CD4-positive, alpha-beta memory T cell (primary cell): Measurements from ENCODE around the gene LRRK1. TPM values are rescaled to one million over a fixed set of nuclear protein-coding genes. Genes with fewer than 3 reads are reported as not detected.

Experiments
- CTCF ChIA-PET: fragments of 350-600 bp; sonication (Branson Sonifier 250); formaldehyde crosslinking; loops from one replicate; lab custom pipeline; 2021; ENCODE audit warnings: inconsistent platforms; ENCODE audit not compliant: partially characterized antibody; lab: Charles Lee
- POLR2A ChIA-PET: fragments of 350-600 bp; sonication (Branson Sonifier 250); formaldehyde crosslinking; loops from one replicate; lab custom pipeline; 2021; ENCODE audit not compliant: partially characterized antibody; lab: Charles Lee
- DNase-seq, 5 donors: peaks; one replicate each; pipeline versions ENCODE4 v3.0.0 to v3.0.0-alpha.2; 2020 to 2022; ENCODE audit warnings: mixed read lengths in 1 of 5
- H3K27ac ChIP-seq: one replicate; pipeline ENCODE4 v1.7.0; 2013; ENCODE audit warnings: low read depth, low read length
- H3K27me3 ChIP-seq: 2 replicates; pipeline ENCODE4 v1.7.0; 2013; ENCODE audit warnings: mild to moderate bottlenecking, low read length, moderate library complexity; ENCODE audit not compliant: insufficient read depth
- H3K36me3 ChIP-seq: 2 replicates; pipeline ENCODE4 v1.7.0; 2013; ENCODE audit warnings: mild to moderate bottlenecking, low read length, moderate library complexity; ENCODE audit not compliant: insufficient read depth
- H3K4me1 ChIP-seq: 2 replicates; pipeline ENCODE4 v1.7.0; 2013; ENCODE audit warnings: mild to moderate bottlenecking, low read length, moderate library complexity; ENCODE audit not compliant: insufficient read depth
- H3K4me3 ChIP-seq, 2 donors: one replicate each; pipeline ENCODE4 v1.7.0; 2013; ENCODE audit warnings: low read length in 2 of 2, mild to moderate bottlenecking in 1 of 2
- H3K9me3 ChIP-seq, 2 donors: one replicate each; pipeline ENCODE4 v1.7.0; 2013; ENCODE audit warnings: low read length in 2 of 2, control low read depth in 1 of 2; ENCODE audit not compliant: control insufficient read depth in 1 of 2
- H3K27ac Mint-ChIP-seq, 7 donors: one replicate each; pipeline ENCODE4 v1.8.0; 2020 to 2021; ENCODE audit warnings: mixed read lengths in 7 of 7, mild to moderate bottlenecking in 6 of 7, inconsistent platforms in 3 of 7, moderate library complexity in 3 of 7
- H3K27me3 Mint-ChIP-seq, 2 donors: one replicate each; pipeline ENCODE4 v1.8.0; 2020 to 2021; ENCODE audit warnings: mixed read lengths in 2 of 2
- H3K36me3 Mint-ChIP-seq, 2 donors: one replicate each; pipeline ENCODE4 v1.8.0; 2020 to 2021; ENCODE audit warnings: mixed read lengths in 2 of 2, inconsistent platforms in 1 of 2, mild to moderate bottlenecking in 1 of 2
- H3K4me1 Mint-ChIP-seq, 4 donors: one replicate each; pipeline ENCODE4 v1.8.0; 2020 to 2021; ENCODE audit warnings: mixed read lengths in 4 of 4, mild to moderate bottlenecking in 1 of 4
- H3K4me3 Mint-ChIP-seq, 8 donors: one replicate each; pipeline ENCODE4 v1.8.0; 2020 to 2021; ENCODE audit warnings: mixed read lengths in 8 of 8, mild to moderate bottlenecking in 7 of 8, moderate library complexity in 6 of 8, inconsistent platforms in 3 of 8
- H3K9me3 Mint-ChIP-seq, 8 donors: one replicate each; pipeline ENCODE4 v1.8.0; 2020 to 2021; ENCODE audit warnings: mixed read lengths in 8 of 8, mild to moderate bottlenecking in 5 of 8, inconsistent platforms in 3 of 8, moderate library complexity in 1 of 8
- intact Hi-C: fragments of 100-400 bp; cut with micrococcal nuclease; formaldehyde crosslinking; loops from one replicate; pipeline ENCODE4 v1.15.1; 2023
- polyA plus RNA-seq, 2 donors: library from polyadenylated mRNA; unstranded; fragments of 300-500 nt; fragmentation: Illumina TruSeq; gene quantifications; one replicate each; pipeline ENCODE4 v1.2.3, GENCODE V29; 2021
- total RNA-seq, 2 experiments: library from RNA; stranded (reverse); gene quantifications; one replicate each; pipeline ENCODE4 v1.2.3, GENCODE V29; 2021

LRRK1 gene
- total and polyA plus RNA-seq, 4 experiments from 2014 or later, result 0.50 to 0.58 (median 0.53) TPM; not detected in 1

DNA sequence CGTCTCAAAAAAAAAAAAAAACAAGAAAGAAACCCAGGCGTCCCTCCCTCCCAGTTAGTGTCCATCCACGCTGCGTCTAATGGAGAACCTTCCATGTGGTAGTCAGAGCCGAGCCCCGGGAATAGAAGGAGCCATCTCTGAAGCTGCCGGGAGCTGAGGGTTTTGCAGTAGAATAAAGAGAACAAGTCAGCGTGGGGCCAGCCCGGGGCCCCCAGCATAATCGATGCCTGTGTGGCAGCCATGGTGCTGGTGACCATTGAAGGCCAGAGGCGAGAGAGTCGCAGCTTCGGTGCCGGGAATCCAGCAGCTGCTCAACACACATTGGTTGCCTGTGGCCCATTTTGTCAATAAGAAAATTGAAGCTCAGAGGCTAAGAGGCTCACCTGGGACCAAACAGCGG lies 181.0 kb downstream of the LRRK1 start:
- H3K27me3 ChIP-seq, result no peaks in the 10 kb centered on the region
- ChIA-PET POLR2A (no interaction called here), CTCF (interaction anchor here (3.7 kb wide), 1 partner anchor 10 kb away, joined by 12 read pairs; no protein-coding TSS in a partner anchor)
- no peak overlapping the region for H3K4me3 ChIP-seq
- no peaks in the 10 kb centered on the region for H3K36me3 ChIP-seq
- Mint-ChIP-seq H3K4me3 (no peak overlapping the region), H3K36me3 (no peaks in the 10 kb centered on the region), H3K27ac (no peak overlapping the region), H3K27me3 (peaks cover 1 to 3% of the 10 kb centered on the region in 2 donors), H3K9me3 (peaks cover 0 to 2% (median 0%) of the 10 kb centered on the region in 8 donors), H3K4me1 (peaks cover 0 to 1% (median 0%) of the 10 kb centered on the region in 4 donors)
- DNase-seq, result no peak
- H3K4me1 ChIP-seq, result no peaks in the 10 kb centered on the region
- no peak overlapping the region for H3K27ac ChIP-seq
- no peaks in the 10 kb centered on the region for H3K9me3 ChIP-seq
- intact Hi-C loops, result no loop called here

- H3K4me1 ChIP-seq, result no peaks in the 10 kb centered on the region
- CTCF ChIA-PET, result interaction anchor here (1.2 to 3.7 kb wide), 3 partner anchors 11 to 157 kb away, joined by 4 to 12 read pairs (median 5); no protein-coding TSS in a partner anchor
- DNase-seq, result no peak
- peaks cover 0 to 2% (median 0%) of the 10 kb centered on the region in 8 donors for H3K9me3 Mint-ChIP-seq
- H3K36me3 Mint-ChIP-seq, result no peaks in the 10 kb centered on the region
- no peak overlapping the region for H3K27ac ChIP-seq
- H3K27ac Mint-ChIP-seq, result no peak overlapping the region
- H3K4me1 Mint-ChIP-seq, result peaks cover 0 to 1% (median 0%) of the 10 kb centered on the region in 4 donors
- no peaks in the 10 kb centered on the region for H3K9me3 ChIP-seq
- H3K36me3 ChIP-seq, result no peaks in the 10 kb centered on the region
- no peak overlapping the region for H3K4me3 Mint-ChIP-seq
- H3K4me3 ChIP-seq, result no peak overlapping the region
- intact Hi-C loops, result no loop called here
- peaks cover 1 to 3% of the 10 kb centered on the region in 2 donors for H3K27me3 Mint-ChIP-seq
- H3K27me3 ChIP-seq, result no peaks in the 10 kb centered on the region
- POLR2A ChIA-PET, result interaction anchor here (0.7 kb wide), 1 partner anchor 151 kb away, joined by 3 read pairs; the partner anchor contains the start of gene CHSY1
Measured at GRCh38 chr15:101100593-101101442, 181.7 kb downstream of the LRRK1 start.

DNA sequence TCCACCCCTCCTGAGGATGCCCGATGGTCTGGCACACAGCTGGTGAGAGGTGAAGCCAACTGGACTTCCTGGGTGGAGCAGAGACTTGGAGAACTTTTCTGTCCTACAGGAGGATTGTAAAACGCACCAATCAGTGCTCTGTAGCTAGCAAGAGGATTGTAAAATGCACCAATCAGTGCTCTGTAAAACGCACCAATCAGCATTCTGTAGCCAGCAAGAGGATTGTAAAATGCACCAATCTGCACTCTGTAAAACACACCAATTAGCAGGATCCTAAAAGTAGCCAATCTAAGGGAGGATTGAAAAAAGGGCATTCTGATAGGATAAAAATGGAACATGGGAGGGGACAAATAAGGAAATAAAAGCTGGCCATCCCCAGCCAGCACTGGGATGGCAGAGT lies 182.5 kb downstream of the LRRK1 start:
- Histone ChIP-seq H3K36me3 (no peaks in the 10 kb centered on the region), H3K4me1 (no peaks in the 10 kb centered on the region), H3K4me3 (no peak overlapping the region), H3K27me3 (no peaks in the 10 kb centered on the region), H3K9me3 (no peaks in the 10 kb centered on the region), H3K27ac (no peak overlapping the region)
- ChIA-PET POLR2A (no interaction called here), CTCF (interaction anchor here (1.2 to 3.7 kb wide), 3 partner anchors 11 to 156 kb away, joined by 4 to 12 read pairs (median 5); no protein-coding TSS in a partner anchor)
- H3K9me3 Mint-ChIP-seq, result peaks cover 0 to 2% (median 0%) of the 10 kb centered on the region in 8 donors
- intact Hi-C loops, result no loop called here
- no peaks in the 10 kb centered on the region for H3K27me3 Mint-ChIP-seq
- H3K4me1 Mint-ChIP-seq, result peaks cover 0 to 1% (median 0%) of the 10 kb centered on the region in 4 donors
- DNase-seq, result no peak
- H3K36me3 Mint-ChIP-seq, result no peaks in the 10 kb centered on the region
- no peak overlapping the region for H3K4me3 Mint-ChIP-seq
- H3K27ac Mint-ChIP-seq, result no peak overlapping the region

- no peaks in the 10 kb centered on the region for H3K9me3 ChIP-seq
- H3K27me3 ChIP-seq, result no peaks in the 10 kb centered on the region
- H3K4me1 ChIP-seq, result no peaks in the 10 kb centered on the region
- H3K36me3 ChIP-seq, result no peaks in the 10 kb centered on the region
- no peak for DNase-seq
- intact Hi-C loops, result no loop called here
- Mint-ChIP-seq H3K4me3 (no peak overlapping the region), H3K4me1 (peaks cover 0 to 1% (median 0%) of the 10 kb centered on the region in 4 donors), H3K36me3 (no peaks in the 10 kb centered on the region), H3K27me3 (no peaks in the 10 kb centered on the region), H3K9me3 (peaks cover 0 to 2% (median 0%) of the 10 kb centered on the region in 8 donors), H3K27ac (no peak overlapping the region)
- H3K27ac ChIP-seq, result no peak overlapping the region
- no peak overlapping the region for H3K4me3 ChIP-seq
- POLR2A ChIA-PET, result no interaction called here
- CTCF ChIA-PET, result interaction anchor here (3.7 kb wide), 1 partner anchor 12 kb away, joined by 12 read pairs; no protein-coding TSS in a partner anchor
Measured at GRCh38 chr15:101102746-101103145, 183.6 kb downstream of the LRRK1 start.

DNA sequence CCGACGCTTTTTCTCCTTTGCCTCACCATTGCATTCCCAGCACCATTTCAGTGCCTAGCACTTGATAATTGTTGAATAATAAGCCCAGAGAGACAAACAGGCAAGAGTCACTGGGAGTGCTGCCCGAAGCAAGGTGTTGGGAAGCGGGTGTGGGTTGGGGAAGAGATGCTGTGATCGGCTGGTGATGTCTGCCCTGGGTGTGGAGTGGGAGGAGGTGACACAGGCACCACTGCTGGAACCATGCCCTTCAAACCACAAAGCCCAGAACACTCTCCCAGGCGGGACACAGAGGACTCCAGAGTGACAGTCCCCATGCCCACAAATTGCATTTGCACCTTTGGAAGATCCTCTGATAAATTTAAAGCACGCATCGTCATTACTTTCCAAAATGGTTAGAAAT lies 184.4 kb downstream of the LRRK1 start:
- Histone ChIP-seq H3K4me1 (no peaks in the 10 kb centered on the region), H3K27me3 (no peaks in the 10 kb centered on the region), H3K9me3 (no peaks in the 10 kb centered on the region), H3K27ac (no peak overlapping the region), H3K36me3 (no peaks in the 10 kb centered on the region), H3K4me3 (no peak overlapping the region)
- Mint-ChIP-seq H3K4me3 (no peak overlapping the region), H3K27me3 (no peaks in the 10 kb centered on the region), H3K27ac (no peak overlapping the region), H3K4me1 (peaks cover 0 to 1% (median 0%) of the 10 kb centered on the region in 4 donors), H3K9me3 (peaks cover 0 to 2% (median 0%) of the 10 kb centered on the region in 8 donors), H3K36me3 (no peaks in the 10 kb centered on the region)
- intact Hi-C loops, result no loop called here
- ChIA-PET POLR2A (no interaction called here), CTCF (no interaction called here)
- DNase-seq, result no peak

- Mint-ChIP-seq H3K36me3 (no peaks in the 10 kb centered on the region), H3K4me1 (no peaks in the 10 kb centered on the region), H3K27me3 (no peaks in the 10 kb centered on the region), H3K4me3 (no peak overlapping the region), H3K9me3 (peaks cover 0 to 2% (median 0%) of the 10 kb centered on the region in 8 donors), H3K27ac (peak overlapping the region in 1 of 7 donors; percentile 41)
- Histone ChIP-seq H3K36me3 (no peaks in the 10 kb centered on the region), H3K27me3 (no peaks in the 10 kb centered on the region), H3K4me3 (no peak overlapping the region), H3K27ac (no peak overlapping the region), H3K4me1 (no peaks in the 10 kb centered on the region), H3K9me3 (no peaks in the 10 kb centered on the region)
- ChIA-PET POLR2A (no interaction called here), CTCF (no interaction called here)
- intact Hi-C loops, result no loop called here
- no peak for DNase-seq
Measured at GRCh38 chr15:101104141-101104540, 185.0 kb downstream of the LRRK1 start.

GRCh38 chr15:101105059-101105891 lies 186.1 kb downstream of the LRRK1 start:
- Mint-ChIP-seq H3K27me3 (no peaks in the 10 kb centered on the region), H3K27ac (no peak overlapping the region), H3K4me1 (no peaks in the 10 kb centered on the region), H3K4me3 (no peak overlapping the region), H3K9me3 (peaks cover 0 to 2% (median 0%) of the 10 kb centered on the region in 8 donors), H3K36me3 (no peaks in the 10 kb centered on the region)
- CTCF ChIA-PET, result no interaction called here
- Histone ChIP-seq H3K27ac (no peak overlapping the region), H3K9me3 (no peaks in the 10 kb centered on the region), H3K4me3 (no peak overlapping the region), H3K4me1 (no peaks in the 10 kb centered on the region), H3K36me3 (no peaks in the 10 kb centered on the region), H3K27me3 (no peaks in the 10 kb centered on the region)
- intact Hi-C loops, result no loop called here
- DNase-seq, result no peak
- POLR2A ChIA-PET, result no interaction called here
